Glomerular endothelial cell (primary cell): ENCODE measurements around the gene ADD1. TPM values are rescaled to one million over a fixed set of nuclear protein-coding genes. Genes with fewer than 3 reads are reported as not detected.

Experiments used
- DNase-seq: peaks from one replicate; pipeline ENCODE4 v3.0.0-alpha.2; 2011; ENCODE audit warnings: low read depth, low spot score; ENCODE audit errors: extremely low read depth
- total RNA-seq: library from RNA; depleted of rRNA; stranded (reverse); fragments of >200 nt; gene quantifications from 2 replicates; pipeline ENCODE4 v1.2.3, GENCODE V29; 2015

ADD1 gene
- total RNA-seq, 1 donor from 2014 or later, result 265 TPM

DNA sequence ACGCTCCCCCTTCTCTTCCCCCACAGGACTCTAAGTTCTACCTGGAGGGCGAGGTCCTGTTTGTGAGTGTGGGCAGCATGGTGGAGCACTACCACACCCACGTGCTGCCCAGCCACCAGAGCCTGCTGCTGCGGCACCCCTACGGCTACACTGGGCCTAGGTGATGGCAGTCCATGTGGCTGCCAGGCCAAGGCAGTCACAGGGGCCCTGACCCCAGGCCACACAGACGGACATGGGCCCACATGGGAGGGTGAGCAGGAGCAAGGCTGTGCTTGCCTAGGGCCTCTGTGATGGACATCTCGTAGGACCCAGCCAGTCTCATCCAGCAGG, 10.0 kb upstream of the ADD1 start:
- no peak for DNase-seq

DNA sequence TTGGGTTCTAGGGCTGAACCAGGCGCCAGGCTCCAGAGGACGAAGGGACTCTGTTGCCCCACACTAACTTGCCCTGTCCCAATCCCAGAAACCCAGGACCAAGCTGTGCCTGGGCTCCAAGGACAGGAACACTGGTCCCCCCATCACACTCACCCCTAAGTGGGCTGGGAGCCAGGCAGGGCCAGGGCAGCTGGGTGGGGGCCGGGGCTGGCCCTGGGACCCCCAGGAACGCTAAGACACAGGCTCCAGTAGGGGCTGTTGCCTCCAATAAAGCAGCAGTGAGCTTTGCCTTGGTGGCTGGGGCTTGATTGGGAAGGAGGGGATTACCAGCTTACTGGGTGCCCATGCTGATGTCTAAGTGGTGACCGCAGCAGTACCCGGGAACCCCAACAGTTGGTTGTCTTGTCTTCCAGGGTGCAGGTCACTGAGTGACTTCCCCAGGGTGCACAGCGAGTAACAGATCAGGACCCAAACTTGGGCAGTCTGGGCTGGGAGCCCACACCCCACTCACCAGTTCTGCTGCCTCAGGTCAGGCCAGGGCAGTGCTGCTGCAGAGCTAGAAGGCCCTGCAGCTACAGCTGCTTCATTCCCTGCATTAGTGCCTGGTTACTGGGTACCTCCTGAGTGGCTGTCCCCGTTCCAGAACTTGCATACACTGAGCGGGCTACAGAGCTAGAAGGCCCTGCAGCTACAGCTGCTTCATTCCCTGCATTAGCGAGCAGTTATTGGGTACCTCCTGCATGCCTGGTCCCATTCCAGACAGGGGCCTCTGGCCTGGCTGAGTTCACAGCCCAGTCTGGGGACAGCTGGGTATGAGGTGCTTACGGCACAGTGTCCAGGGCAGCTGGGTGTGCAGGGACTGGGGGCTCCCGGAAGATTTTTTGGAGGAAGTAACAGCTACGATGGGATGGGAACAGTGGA, 9.4 kb upstream of the ADD1 start:
- no peak for DNase-seq

DNA sequence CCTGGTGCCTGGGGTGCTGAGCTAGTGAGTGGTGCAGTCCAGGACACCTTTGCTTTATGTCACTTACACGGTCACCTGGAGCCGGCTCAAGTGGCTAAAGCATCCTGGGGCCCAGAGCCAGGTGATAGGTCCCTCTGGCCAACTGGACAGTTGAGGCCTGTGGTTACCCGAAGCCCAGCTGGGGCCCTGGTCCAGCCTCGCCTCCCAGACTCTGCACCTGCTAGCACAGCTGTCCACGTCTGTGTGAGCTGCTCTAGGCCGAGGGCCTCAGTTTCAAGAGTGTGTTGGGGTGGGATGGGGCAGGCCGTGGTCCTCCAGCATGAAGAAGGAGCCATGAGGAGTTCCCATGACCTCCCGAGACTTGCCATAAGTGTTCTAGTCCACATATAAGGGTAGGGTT, 7.7 kb upstream of the ADD1 start:
- DNase-seq, result no peak

DNA sequence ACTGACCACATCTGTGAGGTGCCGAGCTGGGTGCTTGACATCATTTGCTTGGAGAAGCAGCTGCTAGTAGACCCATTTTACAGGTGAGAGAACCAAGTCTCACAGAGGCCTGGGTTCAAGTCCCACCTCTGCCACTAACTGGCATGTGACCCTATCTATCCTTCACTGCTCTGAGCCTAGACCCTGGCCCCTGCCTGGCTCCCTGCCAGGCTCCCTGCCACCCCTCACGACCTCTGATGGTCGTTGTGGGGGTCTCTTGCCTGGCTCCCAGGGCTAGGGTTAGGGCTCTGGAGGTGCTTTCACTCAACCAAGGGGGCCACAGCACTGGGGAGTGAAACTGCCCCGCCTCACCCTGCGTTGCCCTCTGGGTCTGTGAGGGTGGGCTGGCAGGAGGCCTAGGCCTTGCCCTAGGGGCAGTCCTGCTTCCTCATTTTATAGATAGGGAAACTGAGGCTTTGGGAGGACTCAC, 7.2 kb upstream of the ADD1 start:
- DNase-seq, result no peak

DNA sequence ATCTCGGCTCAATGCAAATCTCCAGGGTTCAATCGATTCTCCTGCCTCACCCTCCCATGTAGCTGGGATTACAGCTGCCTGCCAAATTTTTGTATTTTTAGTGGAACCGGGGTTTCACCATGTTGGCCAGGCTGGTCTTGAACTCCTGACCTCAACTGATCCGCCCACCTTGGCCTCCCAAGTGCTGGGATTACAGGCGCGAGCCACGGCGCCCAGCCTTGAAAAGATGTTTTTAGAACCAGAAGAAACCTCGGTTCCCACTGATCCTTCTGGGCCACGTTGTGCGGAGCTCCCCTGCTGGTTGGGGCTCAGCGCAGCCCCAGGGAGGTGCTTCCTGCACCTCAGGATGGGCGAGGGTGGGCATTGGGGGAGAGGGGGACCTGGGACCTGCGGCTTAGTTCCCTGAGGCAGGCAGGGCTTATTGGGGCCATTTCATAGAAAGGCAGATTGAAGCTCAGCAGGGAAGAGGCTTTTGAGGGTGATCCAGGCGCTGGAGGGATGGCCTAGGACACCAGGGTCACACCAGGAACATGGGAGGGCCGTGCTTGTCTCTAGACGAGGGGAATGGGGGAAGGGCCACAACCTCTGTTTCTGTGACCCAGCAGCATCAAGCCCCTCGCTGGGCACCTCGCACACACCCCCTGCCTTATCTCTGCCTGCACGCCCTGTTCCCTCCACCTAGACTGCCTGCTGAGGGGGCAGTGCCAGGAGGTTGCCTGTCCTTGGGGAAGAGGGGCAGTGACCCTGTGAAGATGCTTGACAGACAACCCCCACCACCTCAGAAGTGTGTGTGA, 6.3 kb upstream of the ADD1 start:
- DNase-seq, result no peak

DNA sequence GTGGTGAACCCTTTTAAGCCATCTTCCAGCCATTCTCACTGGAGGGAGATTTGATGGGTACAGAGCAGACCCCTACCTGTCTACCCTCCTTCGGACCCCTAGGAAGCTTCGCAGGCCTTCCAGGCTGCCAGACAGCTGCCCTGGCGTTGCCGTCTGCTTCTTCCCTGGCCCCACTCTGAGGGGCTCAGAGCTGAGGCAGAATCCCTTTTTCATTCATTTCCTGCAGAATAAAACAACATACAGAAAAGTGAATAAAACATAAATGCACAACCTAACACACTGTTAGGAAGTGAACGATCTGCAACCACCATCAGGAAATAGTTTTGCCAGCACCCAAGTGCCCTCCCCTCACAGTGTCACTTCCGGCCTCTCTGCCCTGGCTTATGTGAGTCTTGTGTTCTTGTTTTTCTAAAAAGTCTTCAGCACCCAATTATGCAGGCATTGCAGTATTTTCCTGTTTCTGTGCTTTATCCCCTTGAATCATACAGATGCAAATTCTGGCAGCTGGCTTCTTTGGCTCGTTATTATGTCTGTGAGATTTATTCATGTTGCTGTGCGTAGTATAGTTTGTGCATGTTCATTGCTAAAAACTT, 5.6 kb upstream of the ADD1 start:
- no peak for DNase-seq

DNA sequence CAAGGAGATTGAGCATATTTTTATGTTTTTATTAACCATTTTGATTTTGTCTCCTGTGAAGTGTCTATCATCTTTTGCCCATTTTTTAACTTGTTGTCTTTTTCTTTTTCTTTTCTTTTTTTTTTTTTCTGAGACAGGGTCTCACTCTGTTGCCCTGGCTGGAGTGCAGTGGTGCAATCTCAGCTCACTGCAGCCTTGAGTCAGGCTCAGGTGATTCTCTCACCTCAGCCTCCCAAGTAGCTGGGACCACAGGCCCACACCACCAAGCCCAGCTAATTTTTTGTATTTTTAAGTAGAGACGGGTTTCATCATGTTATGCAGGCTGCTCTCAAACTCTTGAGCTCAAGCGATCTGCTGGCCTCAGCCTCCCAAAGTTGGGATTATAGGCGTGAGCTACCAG, 4.6 kb upstream of the ADD1 start:
- no peak for DNase-seq

DNA sequence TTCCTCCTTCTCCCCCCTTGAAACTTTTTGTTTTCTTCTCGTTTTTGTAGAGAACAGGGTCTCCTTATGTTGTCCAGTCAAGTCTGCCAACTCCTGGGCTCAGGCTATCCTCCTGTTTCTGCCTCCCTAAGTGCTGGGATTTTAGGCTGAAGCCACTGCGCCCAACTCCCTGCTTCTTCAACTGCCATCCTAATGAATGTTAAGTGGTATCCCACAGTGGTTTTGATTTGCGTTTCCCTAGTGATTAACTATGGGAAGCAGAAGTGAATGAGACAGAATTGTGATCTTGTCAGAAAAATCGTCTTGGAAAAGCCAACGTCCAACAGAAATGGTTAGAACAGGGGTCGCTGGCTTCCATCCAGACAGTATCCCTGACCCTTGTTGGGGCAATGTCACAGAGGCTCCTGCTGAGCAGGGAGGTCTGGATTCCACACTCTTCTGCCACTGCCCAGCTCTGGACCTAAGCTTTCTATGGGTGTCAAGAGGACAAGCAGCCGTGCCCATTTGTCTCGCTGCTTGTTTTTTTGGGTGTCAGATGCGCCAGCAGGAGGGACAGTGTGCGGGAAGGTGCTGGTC, 869 bp upstream of the ADD1 start:
- DNase-seq, result no peak

DNA sequence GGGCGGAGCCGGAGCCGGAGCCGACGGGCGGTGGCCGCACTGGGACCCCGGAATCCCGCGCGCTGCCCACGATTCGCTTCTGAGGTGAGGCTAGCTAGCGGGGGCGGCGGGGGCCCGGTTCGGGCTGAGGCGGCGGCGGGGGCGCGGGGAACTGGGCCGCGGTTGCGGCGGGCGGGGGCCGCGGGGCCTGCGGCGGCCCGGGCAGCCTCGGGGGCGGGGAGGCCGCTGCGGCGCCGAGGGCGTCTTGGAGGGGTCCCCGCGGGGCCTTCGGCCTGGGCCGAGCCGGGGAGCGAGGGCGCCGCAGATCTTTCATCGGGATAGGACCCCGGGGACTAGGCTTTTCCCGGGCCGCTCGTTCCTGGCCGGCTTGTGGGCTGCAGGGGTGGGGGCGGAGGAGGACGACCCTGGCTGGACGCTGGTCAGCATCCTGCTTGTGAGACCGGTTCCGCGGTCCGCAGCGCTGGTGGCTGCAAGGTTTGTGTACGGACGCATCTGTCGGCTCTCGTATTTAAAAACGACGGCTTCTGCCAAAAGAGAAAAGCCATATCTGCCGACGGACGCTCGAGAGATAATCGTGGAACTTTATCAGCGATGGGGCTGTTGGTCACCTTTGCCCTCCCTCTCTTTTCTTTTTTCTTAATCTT, 419 bp downstream of the ADD1 start:
- DNase-seq, result no peak

DNA sequence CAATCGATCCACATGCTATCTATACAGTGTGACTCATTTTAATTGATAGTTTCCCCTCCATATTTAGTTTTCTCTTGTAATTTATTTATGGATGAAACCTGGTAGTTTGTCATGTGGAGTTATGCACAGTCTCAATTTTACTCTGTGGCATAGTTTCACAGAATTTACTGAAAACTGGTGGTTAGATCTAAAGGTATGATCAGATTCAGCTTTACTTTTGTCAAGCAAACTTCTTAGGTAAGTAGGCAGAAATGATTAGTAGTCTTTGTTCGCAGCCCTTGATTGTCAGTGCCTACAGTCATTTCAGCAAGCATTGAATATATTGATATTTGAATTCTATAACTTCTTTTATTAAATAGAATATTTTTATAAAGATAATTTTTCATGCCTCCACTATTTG, 2.5 kb downstream of the ADD1 start:
- DNase-seq, result no peak

DNA sequence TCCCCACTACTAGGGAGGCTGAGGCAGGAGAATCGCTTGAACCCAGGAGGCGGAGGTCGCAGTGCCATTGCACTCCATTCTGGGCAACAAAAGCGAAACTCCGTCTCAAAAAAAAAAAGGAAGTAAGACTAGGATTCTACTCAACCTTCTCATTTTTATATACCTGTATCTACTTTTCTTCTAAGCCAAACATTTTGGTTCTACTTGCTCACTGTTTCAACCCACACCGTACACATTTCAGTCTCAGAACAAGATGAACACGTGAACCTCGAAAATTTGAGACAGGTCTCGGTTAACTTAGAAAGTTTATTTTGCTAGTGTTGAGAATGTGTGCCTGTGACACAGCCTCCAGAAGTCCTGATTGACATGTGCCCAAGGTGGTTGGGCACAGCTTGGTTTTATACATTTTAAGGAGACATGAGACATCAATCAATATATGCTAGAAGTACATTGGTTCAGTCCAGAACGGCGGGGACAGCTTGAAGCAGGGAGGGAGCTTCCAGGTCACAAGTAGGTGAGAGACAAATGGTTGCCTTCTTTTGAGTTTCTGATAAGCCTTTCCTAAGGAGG, 3.7 kb downstream of the ADD1 start:
- no peak for DNase-seq

DNA sequence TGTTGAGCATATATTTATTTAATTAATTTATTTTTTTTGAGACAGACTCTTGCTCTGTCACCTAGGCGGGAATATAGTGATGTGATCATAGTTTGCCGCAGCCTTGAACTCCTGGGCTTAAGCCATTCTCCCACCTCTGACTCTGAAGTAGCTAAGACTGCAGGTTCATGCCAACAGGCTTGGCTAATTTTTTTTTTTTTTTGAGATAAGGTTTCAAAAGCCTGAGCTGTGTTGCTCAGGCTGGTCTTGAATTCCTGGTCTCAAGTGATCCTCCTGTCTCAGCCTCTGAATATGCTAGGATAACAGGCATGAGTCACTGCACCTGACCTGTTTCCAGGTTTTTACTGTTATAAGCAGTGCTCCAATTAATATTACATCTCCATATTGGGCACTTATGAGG, 4.8 kb downstream of the ADD1 start:
- DNase-seq, result no peak

DNA sequence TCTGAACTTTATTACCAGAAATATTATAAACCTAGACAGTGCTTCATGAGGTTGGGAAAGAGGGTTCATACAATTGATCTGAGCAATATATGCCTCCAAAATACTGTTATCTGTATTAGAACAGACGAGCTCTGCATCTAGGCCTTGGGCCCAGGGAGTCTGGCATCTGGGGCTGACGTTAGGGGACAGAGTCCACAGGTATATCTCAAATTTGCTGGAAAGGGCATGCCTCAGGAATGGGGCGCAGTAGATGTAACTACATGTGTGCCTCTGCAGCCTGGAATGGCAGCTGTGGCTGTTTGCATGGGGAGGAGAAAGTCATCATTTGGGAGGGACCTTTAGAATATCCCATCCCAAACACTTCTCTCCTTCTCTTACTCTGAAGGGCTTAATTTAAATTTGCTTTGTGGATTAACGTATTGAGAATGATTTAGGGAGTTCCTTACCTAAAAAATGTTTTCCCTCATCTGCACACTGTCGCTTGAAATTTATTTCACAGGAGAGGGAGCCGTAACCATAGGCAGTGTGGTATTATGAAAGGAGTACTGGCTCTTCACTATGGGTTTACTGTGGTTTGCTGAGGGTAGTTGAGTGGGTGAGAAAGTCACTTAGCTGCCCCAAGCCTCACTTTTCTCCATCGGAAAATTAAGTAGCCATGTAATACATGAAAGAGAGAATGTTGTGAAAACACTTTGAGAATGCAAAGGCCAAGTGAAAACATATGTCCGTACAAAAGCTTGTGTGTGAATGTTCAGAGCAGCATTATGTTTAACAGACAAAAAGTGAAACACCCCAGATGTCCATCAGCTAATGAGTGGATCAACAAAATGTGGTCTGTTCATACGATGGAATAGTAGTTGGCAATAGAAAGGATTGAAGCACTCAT, 5.9 kb downstream of the ADD1 start:
- no peak for DNase-seq

DNA sequence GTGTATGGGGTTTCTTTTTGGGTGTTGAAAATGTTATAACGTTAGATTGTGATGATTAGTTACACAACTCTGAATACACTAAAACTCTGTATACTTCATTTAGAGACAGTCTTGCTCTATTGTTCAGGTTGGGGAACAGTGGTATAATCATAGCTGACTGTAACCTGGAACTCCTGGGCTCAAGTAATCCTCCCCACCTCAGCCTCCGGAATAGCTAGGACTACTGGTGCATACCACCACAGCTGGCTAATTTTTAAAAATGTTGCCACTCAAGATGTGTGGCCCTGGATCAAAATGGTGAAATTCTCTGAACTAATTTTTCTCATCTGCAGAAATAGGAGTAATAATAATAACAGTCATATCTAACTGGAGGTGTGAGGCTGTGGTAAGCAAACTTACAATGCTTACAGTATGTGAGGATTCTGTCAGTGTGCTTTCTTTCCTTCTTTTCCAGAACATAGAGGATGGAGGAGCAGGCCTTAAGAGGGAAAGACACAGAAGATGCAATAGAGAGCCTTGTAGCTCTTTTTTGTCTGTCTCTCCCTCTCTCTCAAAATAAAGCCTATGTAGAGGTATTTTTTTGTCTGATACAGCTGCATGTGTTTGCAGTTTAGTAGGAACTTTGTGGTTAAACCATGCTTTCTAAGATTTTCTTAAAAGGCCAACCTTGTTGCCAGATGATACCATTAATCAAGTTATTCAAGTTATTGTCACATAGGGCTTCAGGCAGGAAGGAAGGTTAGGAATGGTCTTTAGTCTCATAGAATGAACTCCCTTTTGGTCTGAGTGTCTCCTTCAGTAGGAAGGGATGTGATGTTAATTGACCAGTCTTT, 7.5 kb downstream of the ADD1 start:
- DNase-seq, result no peak

DNA sequence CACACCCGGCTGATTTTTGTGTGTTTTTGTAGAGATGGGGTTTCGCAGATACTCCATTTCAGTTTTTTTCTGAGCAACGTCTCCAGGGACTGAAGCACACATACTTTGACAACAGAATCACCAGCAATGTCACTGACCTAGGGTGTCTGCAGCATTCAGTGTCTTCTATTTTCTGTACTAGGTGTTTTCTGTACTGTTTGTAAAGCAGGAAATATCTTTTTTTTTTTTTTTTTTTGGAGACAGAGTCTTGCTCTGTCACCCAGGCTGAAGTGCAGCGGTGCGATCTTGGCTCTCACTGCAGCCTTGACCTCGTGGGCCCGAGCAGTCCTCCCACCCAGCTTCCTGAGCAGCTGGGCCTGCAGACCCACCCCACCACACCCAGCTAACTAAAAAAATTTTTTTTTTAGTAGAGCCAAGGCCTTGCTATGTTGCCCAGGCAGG, 8.9 kb downstream of the ADD1 start:
- no peak for DNase-seq

DNA sequence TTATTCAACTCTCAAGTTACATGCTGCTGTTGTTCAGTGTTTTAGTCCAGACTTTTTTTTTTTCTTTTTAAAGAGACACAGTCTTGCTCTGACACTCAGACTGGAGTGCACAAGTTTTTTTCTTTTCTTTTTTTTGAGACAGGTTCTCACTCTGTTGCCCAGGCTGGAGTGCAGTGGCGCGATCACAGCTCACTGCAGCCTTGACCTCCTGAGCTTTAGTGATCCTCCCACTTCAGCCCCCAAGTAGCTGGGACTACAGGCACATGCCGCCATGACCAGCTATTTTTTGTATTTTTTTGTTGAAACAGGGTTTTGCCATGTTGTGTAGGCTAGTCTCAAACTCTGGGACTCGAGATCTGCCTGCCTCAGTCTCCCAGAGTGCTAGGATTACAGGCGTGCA, 11.9 kb downstream of the ADD1 start:
- no peak for DNase-seq

DNA sequence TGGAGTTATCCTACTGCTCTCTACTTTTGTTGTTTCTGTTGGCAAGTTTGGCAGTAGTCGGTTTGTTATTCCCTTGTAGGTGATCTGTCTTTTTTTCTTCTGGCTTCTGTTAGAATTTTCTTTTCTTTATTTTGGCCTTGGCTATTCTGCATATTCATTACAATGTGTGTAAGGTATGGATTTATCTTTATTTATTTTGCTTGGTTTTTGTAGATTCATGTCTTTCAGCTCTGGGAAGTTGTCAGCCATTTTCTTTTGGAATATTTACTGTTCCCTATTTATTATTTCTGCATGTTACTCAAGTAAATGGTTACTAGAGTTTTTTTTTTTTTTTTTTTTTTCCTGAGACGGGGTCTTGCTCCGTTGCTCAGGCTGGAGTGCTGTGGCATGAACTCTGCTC, 12.6 kb downstream of the ADD1 start:
- no peak for DNase-seq

DNA sequence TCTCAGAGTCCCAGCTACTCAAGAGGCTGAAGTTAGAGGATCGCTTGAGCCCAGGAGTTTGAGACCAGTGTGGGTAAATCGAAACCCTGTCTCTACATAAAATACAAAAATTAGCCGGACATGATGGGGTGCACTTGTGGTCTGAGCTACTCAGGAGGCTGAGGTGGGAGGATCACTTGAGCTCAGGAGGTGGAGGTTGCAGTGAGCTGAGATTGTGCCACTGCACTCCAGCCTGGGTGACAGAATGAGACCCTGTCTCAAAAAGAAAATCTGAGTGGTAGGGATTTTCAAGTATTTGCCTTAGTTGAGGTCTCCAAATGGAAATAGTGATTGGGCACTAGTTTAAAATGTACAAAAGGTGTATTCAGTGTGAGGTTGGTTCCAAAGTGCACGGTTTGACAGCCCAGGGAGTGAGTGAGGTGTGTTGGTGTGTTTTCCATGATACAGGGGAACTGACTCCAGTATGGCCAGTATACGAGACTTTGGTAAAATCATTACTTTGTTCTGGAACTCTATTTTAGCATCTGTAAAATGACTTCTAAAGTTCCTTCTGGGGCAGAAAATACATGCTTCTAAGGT, 13.8 kb downstream of the ADD1 start:
- no peak for DNase-seq
